Measurements from ENCODE around the gene MAML1.

The MAML1 gene

DNA sequence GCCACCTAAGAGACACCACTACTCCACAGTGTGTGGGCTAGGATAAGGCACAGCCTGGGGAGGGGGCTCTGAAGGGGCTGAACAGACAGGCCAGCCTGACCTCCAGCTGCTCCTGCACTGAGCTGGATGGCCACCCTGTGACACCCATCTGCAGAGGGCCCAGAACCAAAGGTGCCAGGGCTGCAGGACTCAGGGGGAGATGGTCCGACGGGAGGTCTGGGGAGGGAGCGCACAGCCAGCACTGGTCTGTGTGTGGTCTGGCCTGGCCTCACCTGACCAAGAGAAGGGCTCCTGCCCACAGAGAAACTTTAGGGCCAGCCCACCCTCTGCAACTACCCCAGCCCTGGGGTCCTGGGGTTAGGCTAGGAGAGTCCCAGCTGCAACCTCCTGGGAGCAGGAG is 62.0 kb downstream of the MAML1 start:
- DNase-seq: no peak

DNA sequence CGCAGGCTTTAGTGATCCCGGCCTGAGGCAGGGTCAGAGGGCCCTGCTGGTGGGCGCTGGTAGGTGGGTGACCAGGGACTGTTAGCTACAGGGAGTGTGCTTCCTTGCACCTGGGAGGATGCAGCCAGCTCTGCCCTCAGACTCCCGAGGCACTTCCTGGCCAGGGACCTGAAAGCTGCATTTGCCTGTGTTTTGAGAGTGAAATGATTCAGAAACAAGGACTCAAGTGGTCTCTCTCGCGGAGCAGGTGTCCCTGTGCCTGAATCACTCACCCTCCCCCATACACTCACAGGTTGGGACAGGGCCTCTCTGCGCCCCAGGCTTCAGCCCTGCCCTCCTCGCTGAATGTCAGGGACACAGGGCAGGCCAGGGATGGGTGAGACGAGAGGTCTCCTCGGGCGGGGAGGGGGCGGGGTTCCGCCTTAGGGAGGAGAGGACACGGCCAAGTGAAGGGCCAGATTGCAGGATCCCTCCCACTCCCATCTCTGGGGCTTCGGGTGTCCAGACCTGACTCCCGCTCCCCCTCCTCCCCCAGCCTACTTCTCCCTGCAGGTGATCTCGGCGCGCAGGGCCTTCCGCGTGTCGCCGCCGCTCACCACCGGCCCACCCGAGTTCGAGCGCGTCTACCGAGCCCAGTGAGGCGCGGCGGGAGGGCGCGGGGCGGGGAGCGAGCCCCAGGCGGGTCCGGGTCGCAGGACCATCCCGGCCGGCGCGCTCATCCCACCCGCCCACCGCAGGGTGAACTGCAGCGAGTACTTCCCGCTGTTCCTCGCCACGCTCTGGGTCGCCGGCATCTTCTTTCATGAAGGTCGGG is 62.6 kb downstream of the MAML1 start:
- peak; percentile 7 for DNase-seq

DNA sequence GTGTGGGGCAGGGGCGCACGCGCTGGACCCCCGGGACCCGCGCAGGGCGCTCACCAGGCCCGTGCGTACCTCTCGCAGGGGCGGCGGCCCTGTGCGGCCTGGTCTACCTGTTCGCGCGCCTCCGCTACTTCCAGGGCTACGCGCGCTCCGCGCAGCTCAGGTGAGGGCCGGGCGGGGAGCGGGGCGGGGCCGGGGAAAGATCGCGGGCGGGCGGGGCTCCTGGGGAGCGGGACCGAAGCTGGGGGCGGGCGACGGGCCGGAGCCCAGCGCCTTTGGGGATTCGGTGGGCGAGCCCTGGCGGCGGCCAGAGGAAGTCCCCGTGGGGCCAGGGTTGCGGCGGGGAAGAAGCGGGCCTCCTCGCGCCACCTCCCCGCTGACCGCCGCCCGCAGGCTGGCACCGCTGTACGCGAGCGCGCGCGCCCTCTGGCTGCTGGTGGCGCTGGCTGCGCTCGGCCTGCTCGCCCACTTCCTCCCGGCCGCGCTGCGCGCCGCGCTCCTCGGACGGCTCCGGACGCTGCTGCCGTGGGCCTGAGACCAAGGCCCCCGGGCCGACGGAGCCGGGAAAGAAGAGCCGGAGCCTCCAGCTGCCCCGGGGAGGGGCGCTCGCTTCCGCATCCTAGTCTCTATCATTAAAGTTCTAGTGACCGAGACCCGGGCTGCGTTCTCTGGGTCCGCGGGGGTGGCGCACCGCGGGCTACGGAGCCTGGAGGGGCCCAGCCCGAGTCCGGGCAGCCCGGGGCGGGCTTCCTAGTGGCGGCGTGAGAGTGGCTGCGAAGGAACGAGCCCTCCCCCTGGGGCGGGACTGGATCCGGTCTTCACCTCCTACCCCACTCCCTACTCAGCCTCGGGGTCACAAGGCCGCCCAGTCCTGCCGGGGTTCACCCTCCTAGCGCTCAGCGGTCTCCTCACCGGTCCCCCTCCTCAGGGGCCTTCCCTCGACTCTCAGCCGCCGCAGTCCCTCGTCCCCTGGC is 63.5 kb downstream of the MAML1 start:
- DNase-seq: peak; percentile 51

GRCh38 chr5:179796877-179797608 is 64.4 kb downstream of the MAML1 start:
- no peak for DNase-seq

DNA sequence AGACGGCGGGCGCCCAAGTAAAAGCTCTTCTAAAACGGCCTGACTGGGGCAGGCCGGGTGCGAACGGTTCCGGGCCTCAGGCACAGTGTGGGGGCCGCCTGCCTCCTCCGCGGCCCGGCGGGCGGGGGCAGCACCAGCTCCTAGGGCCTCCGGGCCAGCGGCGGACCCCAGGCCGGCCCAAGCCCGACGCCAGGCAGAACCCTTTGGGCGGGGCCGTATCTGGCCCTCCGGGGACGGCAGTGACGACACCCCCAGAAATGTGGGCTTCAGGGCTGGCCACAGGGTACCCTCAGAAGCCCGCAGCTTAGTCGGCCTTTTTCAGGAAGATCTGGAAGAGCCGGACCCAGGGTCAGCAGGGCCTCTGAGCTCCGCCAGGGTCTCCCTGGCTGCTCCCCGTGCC is 65.1 kb downstream of the MAML1 start:
- DNase-seq: no peak

DNA sequence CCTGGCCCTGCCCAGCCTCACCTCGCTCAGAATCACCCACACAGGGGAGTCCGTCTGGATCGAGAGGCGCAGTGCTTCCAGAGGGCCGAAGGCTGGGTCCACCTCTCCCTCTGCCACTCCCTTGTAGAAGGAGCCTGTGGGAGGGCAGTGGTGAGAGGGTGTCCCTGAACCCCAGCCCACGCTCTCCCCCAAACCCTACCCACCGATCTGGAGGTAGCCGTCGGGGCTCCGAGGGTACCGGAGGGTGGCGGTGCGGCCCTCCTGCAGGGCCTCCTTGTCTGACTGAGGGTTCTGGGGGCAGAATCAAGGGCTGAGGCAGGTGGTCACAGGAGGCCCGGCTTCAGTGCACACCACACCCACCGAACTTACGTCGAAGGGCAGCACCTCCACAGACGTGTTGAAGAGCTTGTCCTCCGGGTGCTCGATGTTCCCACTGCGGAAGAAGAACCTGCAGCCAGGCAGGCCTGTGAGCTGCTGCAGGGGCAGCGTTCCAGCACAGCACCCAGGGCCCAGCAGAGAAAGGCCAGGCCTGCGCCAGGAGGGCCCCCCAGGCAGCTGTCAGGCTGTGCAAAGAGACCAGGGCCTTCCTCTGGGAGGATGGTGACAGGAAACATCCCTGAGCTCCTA is 65.6 kb downstream of the MAML1 start:
- no peak for DNase-seq

DNA sequence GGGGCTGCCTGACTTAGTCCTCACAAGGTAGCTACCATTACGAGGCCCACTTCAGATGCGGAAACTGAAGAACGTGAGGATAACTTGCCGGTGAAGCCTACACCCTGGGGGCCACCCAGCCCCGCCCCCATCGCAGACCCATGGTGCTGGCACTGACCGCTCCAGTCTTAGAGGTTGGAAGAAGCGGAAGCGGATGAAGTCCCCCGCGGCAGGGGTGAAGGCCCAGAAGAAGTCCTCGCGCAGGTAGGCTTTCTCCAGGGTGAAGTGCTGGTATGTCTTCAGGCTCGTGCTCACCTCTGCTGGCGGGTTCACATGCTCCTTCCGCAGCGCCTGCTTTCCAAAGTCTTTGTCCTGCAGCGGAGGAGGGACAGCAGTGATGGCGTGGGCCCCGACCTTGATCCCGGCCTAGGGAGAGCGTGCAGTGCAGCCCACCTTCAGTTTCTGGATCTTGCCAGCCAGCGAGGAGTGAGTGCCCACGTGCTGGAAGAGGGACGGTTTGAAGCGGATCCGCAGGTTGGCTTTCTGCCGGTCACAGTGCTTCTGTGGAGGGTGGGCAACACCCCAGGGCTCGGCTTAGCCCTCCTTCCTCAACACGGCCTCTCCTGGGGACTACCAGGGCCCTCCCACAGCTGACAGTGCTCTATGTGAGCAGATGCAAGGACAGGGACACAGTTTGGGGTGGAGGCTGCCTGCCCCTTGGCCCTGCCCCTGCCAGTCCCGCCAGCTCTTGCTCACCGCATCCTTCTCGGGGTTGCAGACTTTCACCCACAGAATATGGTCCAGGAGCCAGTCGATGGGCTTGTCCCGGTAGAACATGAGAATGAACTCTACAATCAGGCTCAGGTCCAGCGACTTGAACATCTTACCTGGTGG is 66.4 kb downstream of the MAML1 start:
- no peak for DNase-seq

DNA sequence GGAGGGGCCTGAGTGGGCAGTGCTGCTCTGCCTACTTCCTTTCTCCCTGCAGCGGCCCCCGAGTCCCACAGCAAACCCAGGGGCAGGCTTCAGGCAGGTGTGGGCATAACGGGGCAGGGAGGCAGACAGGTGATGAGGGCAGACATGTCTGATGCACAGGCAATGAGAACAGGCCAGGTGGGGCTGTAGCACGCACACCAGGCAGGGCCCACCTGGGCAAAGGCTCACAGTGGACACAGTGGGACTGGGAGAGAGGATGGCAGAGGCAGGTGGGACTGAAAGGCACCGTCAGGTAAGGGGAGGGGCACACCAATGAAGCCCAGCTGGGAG is 67.0 kb downstream of the MAML1 start:
- no peak for DNase-seq

DNA sequence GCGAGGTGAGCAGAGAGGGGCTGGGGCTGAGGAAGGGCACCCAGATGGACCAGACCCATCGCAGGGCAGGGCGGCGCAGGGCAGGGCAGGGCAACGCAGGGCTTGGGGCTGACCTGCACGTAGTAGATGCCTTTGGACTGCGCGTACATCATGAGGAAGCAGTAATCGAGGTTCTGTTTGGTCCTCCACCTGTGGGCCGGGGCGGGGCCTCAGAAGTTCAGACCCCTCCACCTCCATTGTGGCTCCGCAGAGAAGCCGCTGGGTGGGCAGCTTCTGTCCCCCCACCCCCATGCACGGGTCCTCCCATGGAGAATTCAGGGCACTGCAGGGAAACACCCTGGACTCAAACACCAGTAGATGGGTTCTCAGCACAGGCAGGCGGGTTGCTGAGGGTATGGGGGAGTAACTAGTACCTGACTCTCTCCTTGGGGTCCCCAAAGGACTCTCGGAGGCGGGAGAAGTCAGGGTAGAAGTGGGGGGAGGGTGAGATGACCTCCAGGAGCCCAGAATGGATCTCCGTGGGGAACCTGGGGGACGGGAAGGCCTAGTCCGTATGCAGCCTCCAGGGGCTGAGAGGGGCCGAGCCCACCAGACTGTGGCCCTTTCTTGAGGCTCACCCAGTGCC is 67.6 kb downstream of the MAML1 start:
- no peak for DNase-seq

DNA sequence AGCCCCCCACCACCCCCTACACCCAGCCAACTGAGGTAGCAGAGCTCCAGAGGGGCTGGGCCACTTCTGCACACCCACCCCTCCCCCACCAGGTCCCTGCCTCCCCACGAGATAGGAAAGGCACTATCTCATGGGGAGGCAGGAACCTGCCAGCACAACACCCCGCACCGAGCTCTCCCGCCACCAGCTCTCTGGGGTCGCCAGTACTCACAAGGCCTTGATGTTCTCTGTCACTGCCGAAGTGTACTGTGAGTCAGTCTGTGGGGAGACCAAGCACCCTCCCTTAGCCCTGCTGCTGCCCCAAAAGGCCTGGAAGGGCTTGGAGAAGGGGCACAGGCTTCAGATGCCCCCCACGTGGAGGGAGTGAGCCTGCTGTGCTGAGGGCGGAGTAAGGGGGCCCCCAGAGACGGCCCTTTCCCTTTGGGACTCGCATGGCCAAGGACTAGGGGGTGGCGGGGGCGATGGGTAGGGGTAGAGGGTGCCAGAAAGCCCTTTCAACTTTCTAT is 68.1 kb downstream of the MAML1 start:
- no peak for DNase-seq

GRCh38 chr5:179801304-179802206 is 68.9 kb downstream of the MAML1 start:
- DNase-seq: no peak

GRCh38 chr5:179802207-179802883 is 69.7 kb downstream of the MAML1 start:
- peak; percentile 7 for DNase-seq

DNA sequence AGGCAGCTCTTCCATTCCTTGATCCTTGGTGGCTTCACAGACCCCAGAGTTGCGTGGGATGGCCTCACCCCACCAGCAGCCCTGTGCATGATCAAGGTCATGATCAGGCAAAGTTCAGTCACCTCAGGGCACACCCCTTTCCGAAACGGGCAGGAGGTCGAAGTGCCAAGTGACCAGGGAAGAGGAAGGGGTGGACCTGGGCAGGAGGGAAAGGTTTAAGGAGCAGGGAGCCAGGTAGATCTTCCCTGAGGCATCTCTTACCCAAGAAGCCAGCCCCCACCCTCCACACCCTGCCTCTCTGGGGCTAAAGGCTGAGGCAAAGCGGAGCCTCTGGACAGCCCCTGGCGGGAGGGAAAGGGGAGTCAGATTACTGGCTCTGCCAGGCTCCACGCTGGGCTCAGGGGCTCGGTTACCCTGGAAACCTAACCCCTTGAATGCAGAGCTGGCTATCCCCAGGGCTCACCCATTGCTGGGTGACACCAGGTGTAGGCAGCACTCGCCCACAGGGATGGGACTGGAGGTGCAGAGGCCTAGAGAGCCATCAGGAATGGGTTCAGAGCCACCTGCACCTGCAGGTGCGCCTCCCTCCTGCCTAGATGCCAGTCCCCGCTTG is 70.4 kb downstream of the MAML1 start:
- peak; percentile 53 for DNase-seq

DNA sequence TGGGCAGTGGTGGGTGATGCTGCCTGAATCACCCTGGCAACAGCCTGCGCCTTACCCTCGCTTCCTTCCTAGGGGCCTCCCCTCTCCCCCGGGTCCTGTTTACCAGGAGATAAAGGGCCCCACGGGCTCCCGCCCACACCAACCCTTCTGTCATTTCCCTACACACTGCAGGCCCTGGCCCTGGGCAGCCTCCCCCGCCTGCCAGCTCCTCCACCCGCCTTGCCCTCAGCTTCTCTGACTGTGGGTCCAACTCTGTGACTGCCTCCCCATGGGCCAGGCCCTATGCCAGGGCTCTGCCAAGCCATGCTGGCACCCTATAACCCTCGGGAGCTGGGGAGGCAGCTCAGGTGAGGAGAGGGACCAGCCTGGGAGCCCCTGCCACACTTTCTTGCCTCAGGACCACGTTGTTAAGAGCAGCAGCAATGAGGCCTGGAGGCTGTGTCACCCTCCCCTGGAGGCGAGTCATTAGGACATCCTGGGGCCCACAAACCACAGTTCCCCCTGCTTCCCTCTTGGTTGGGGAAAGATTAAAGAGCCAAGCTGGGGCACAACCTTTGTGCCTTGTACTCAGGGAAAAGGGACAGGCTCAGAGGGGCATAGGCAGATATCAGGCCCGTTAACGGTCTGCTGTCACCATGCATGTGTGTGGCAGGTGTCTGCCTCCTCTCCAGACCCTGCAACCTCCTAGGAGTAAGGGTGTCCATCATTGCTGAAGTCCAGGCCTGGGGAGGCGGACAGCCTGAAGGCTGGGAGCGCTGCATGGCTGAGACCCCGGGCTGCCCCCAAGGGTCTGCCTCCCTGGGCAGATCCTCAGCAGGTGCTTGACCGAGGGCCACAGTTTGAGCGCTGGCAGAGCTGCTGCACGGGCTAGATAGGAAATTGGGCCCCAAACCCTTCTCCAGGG is 71.3 kb downstream of the MAML1 start:
- DNase-seq: peak; percentile 53

DNA sequence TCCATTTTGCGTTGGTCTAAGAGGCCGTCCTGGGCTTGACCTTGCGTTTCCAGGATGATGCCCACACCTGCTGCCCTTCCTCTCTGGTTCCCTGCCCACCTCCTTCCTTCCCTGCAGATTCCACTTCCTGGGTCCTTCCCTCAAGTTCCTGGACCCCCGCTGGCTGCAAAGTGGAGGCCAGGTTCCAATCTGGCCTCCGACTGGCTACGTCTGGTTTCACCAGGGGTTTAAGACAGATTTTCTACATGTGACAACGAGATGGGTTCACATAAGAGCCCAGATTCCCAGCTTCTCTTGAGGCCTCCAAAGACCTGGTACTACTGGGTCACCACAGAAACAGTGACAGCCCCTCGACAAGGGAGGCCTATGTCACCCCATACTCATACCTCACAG is 71.9 kb downstream of the MAML1 start:
- no peak for DNase-seq

DNA sequence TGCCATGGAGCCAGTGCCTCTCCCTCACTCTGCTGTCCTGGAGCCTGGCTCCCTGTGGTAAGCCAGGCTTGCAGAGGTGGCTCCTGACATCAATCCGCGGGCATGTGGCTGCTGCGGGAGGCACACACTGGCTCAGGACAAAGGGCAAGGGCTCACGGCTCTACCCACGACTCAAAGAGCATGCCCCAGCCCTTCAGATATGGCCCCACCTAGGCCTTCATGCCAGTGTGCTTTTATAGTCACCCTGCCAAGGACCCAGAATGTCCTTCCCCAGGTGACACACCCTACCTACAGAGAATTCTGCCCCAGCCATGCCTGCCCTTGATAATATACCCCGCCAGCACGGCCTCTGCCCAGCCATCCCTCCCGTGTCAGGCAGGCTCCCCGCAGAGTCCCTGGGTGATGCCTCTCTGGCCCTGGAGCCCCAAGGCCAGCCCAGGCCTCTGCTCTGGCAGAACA is 72.5 kb downstream of the MAML1 start:
- no peak for DNase-seq

DNA sequence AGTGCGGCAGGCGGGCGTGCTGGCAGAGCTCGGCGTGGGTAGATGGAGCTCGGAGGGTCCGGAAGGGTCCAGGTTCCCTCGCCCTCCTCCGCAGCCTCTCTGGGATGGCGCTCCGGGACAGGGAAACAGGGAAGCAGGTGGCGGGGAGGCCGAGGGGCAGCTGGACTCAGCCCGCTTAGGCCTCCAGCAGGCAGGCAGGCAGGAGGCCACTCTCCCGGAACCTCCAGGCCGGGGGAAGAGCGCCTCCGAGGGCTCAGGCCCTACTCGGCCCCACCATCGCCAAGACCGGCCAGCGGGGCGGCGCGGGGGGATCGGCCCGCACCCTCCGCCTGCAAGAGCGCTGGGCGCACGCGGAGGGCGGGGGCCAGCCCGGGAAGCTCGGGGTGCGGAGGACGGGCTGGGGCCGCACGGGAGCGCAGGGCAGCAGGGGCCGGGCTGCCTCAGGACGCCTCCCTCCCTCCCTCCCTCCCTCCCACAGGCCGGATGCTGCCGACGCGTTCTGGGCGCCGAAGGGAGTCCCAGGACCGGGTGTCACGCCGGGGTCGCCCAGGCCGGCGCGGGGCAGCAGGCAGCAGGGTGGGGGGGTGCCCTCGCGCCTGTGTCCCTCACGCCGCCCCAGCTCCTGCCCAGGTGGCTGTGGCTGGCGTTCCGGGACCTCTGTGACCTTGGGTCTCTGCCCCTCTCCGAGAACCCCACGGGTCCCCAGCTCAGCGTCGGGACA is 73.1 kb downstream of the MAML1 start:
- DNase-seq: no peak
